Tibial nerve (tissue), 4 donors: Measurements from ENCODE around the gene AXIN1. TPM values are rescaled to one million over a fixed set of nuclear protein-coding genes. Genes with fewer than 3 reads are reported as not detected.
A peak's percentile ranks its signal among the peaks of the same experiment; 100 is the strongest.

ENCODE experiments used
- DNase-seq, 2 donors: peaks; one replicate each; pipeline ENCODE4 v3.0.0-alpha.2; 2019; ENCODE audit warnings: low spot score in 2 of 2
- H3K27ac ChIP-seq, 4 donors: fragments of 200-600 bp; sonication (generic) in 3 of 4; one replicate each; pipeline ENCODE4 v1.5.1; 2017 to 2019; ENCODE audit warnings: mild to moderate bottlenecking in 1 of 4
- H3K27me3 ChIP-seq, 2 donors: fragments of 200-600 bp; sonication (generic) in 1 of 2; one replicate each; pipeline versions ENCODE4 v1.5.1 to v1.6.0; 2017 to 2019
- H3K36me3 ChIP-seq, 3 donors: fragments of 200-600 bp; sonication (generic); one replicate each; pipeline ENCODE4 v1.5.1; 2018 to 2019
- H3K4me1 ChIP-seq, 4 donors: fragments of 200-600 bp; sonication (generic) in 3 of 4; one replicate each; pipeline ENCODE4 v1.5.1; 2017 to 2019
- H3K4me3 ChIP-seq, 4 donors: fragments of 200-600 bp; sonication (generic) in 3 of 4; one replicate each; pipeline ENCODE4 v1.5.1; 2017 to 2019; ENCODE audit warnings: mild to moderate bottlenecking in 1 of 4, moderate library complexity in 1 of 4
- H3K9me3 ChIP-seq, 4 donors: fragments of 200-600 bp; sonication (generic) in 3 of 4; one replicate each; pipeline ENCODE4 v1.5.1; 2017 to 2019
- CTCF ChIP-seq, 5 experiments: fragments of 200-600 bp in 3 of 5; fragments of 450-650 bp in 2 of 5; sonication (generic) in 3 of 5; IDR thresholded peaks; one replicate each; pipeline ENCODE4 v1.5.1; 2016 to 2019; ENCODE audit warnings: antibody characterized with exemption in 5 of 5, mild to moderate bottlenecking in 3 of 5, moderate library complexity in 2 of 5
- EP300 ChIP-seq, 2 donors: sonication (generic); formaldehyde crosslinking; IDR thresholded peaks; one replicate each; pipeline ENCODE4 v1.6.1; 2017; ENCODE audit warnings: antibody characterized with exemption in 2 of 2, mild to moderate bottlenecking in 1 of 2
- POLR2A ChIP-seq, 2 donors: fragments of 450-650 bp; IDR thresholded peaks; one replicate each; pipeline ENCODE4 v1.6.1; 2017; ENCODE audit warnings: antibody characterized with exemption in 2 of 2, mild to moderate bottlenecking in 2 of 2, moderate library complexity in 2 of 2
- WGBS, 2 donors: methylation state at CpG; one replicate each; pipeline ENCODE4 v1.1.5; 2018; 5-methylcytosine and 5-hydroxymethylcytosine counted together
- total RNA-seq, 4 donors: library from RNA; depleted of rRNA; stranded (reverse); fragments of >200 nt; gene quantifications; one replicate each; pipeline ENCODE4 v1.1.0, GENCODE V29; 2016

Gene AXIN1
- total RNA-seq, 4 donors from 2014 or later, result 23.4 to 37.1 (median 25.0) TPM

DNA sequence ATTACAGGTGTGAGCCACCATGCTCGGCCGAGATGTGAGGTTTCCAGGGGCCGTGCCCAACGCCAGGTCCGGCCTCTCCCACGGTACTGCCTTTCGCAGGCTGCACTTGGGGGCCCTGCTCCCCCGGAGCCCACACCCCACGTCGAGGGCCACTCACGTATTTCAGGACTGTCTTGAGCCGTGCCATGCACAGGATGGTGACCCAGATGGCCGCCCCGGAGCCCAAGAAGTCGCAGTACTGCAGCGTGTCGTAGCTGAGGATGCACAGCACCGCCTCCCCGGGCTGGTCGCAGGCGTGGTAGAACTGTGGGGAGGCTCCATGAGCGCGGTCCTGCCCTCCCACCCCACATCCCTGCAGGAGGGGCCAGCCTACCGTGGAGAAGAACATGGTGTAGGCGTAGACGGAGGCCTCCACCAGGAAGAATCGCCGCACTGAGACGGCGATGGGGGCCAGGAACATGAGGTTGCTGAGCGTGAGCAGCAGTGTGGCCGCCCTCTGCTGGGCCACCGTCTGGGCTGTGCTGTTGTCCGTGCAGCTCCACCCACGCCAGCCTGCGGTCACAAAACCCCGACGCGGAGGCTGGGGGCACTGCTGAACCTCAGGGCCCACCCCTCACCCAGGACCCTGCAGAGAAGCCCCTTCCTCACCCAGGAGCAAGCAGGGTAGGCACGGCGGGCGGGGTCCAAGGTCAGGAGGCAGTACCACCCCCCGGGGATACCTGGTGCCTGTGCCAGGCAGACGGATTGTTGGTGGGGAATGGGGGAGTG lies 21.5 kb upstream of the AXIN1 start:
- H3K4me3 ChIP-seq, result no peak overlapping the region
- peaks cover 0 to 72% (median 9%) of the 10 kb centered on the region in 3 donors for H3K36me3 ChIP-seq
- peaks cover 0 to 27% (median 12%) of the 10 kb centered on the region in 4 donors for H3K4me1 ChIP-seq
- no peak overlapping the region for H3K27ac ChIP-seq
- H3K9me3 ChIP-seq, result no peaks in the 10 kb centered on the region
- no peak for DNase-seq
- TF ChIP-seq POLR2A (IDR thresholded peaks at IDR 0.05) (no peak), EP300 (IDR thresholded peaks at IDR 0.05) (no peak), CTCF (IDR thresholded peaks at IDR 0.05) (no peak)
- no peaks in the 10 kb centered on the region for H3K27me3 ChIP-seq
- 89% methylated on average over 21 to 30 of the region's 44 CpGs for WGBS, 2 donors

DNA sequence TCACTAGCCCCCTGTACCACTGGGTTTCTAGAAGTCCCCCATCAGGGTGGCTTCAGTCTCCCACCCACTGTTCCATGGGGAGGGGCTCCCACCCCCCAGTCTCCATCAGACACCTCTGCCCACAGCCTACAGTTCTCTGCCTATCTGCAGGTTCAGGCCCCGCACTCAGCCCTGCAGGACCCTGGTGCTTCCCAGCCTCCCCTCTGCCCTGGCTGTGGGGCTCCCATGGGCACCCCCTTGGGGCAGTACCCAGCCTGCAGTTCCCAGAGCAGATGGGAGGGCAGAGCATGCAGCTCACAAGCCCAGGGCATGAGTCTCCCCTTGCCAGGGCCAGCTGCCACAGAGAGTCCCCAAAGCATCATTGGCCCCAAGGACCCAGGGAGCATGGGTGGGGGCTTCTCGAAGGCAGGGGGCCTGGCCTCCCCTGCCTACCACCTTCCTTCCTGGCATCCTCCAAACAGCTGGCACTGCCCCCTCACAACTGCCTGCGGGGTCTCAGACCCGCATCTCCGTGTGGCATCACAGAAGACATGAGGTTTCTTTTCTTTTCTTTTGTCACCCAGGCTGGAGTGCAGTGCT lies 20.6 kb upstream of the AXIN1 start:
- DNase-seq, result no peak
- Histone ChIP-seq H3K4me3 (no peak overlapping the region), H3K9me3 (no peaks in the 10 kb centered on the region), H3K27me3 (no peaks in the 10 kb centered on the region), H3K4me1 (peaks cover 0 to 23% (median 12%) of the 10 kb centered on the region in 4 donors), H3K36me3 (peaks cover 1 to 82% (median 16%) of the 10 kb centered on the region in 3 donors), H3K27ac (no peak overlapping the region)
- 76 to 90% methylated on average over 5 of the region's 5 CpGs for WGBS, 2 donors
- TF ChIP-seq CTCF (IDR thresholded peaks at IDR 0.05) (no peak), POLR2A (IDR thresholded peaks at IDR 0.05) (no peak), EP300 (IDR thresholded peaks at IDR 0.05) (no peak)

- TF ChIP-seq EP300 (IDR thresholded peaks at IDR 0.05) (no peak), POLR2A (IDR thresholded peaks at IDR 0.05) (no peak), CTCF (IDR thresholded peaks at IDR 0.05) (no peak)
- 89 to 90% methylated on average over 13 to 15 of the region's 19 CpGs for WGBS, 2 donors
- Histone ChIP-seq H3K36me3 (peaks cover 2 to 83% (median 21%) of the 10 kb centered on the region in 3 donors), H3K9me3 (no peaks in the 10 kb centered on the region), H3K27me3 (no peaks in the 10 kb centered on the region), H3K4me3 (no peak overlapping the region), H3K4me1 (peaks cover 0 to 23% (median 12%) of the 10 kb centered on the region in 4 donors), H3K27ac (no peak overlapping the region)
- no peak for DNase-seq
Observed at GRCh38 chr16:372302-372983, 19.9 kb upstream of the AXIN1 start.

DNA sequence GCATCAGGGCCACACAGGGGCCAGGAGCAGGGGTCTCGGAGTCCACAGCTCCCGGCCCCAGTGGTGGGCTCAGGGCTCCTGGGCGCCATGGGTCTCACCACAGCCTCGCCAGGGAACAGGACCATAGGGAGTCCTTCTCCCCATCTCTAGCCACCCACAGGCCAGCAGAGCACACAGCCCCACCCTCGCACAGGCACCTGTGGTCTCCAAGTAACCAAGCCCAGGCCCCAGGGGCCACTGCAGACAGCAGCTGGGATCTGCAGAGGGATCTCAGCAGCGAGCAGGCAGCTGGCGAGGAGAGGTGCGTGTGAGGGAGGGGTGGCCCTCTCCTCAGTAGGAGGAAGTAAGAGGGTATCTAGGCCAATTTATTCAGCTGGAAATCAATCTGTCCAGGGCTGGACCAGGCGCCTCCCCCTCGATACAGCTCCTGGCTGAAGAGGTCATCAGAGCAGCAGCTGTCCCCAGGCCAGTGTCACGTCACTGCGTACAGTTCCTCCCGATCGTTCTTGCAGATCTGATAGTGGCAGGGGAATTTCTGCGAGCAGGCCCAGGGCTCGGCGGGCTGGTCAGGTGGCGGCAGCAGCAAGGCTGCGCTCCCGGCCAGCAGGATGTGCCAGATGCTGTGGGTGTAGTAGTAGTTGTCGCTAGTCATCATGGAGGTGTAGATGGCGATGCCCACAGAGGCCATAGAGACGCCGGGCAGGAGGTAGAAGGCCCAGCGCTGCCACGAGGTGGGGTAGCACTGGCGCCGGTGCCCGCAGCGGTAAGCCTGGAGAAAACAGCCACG lies 19.2 kb upstream of the AXIN1 start:
- H3K36me3 ChIP-seq, result peaks cover 4 to 83% (median 21%) of the 10 kb centered on the region in 3 donors

More for the DNA sequence above, 19.2 kb upstream of the AXIN1 start:
- Histone ChIP-seq H3K27ac (peak overlapping the region in 1 of 4 donors; percentile 85), H3K4me1 (peaks cover 0 to 23% (median 12%) of the 10 kb centered on the region in 4 donors), H3K4me3 (no peak overlapping the region), H3K9me3 (no peaks in the 10 kb centered on the region), H3K27me3 (no peaks in the 10 kb centered on the region)
- TF ChIP-seq CTCF (IDR thresholded peaks at IDR 0.05), result no peak
- TF ChIP-seq POLR2A (IDR thresholded peaks at IDR 0.05), result no peak
- no peak for TF ChIP-seq EP300 (IDR thresholded peaks at IDR 0.05)
- 85 to 88% methylated on average over 29 to 30 of the region's 31 CpGs for WGBS, 2 donors
- DNase-seq, result no peak
